ENCODE results near the gene SNRNP35.
"Not testable (repeated sequence)": the region's sequence is repeated elsewhere in the genome, so short reads cannot be mapped to it uniquely, and the experiment has no call there.

Gene SNRNP35

DNA sequence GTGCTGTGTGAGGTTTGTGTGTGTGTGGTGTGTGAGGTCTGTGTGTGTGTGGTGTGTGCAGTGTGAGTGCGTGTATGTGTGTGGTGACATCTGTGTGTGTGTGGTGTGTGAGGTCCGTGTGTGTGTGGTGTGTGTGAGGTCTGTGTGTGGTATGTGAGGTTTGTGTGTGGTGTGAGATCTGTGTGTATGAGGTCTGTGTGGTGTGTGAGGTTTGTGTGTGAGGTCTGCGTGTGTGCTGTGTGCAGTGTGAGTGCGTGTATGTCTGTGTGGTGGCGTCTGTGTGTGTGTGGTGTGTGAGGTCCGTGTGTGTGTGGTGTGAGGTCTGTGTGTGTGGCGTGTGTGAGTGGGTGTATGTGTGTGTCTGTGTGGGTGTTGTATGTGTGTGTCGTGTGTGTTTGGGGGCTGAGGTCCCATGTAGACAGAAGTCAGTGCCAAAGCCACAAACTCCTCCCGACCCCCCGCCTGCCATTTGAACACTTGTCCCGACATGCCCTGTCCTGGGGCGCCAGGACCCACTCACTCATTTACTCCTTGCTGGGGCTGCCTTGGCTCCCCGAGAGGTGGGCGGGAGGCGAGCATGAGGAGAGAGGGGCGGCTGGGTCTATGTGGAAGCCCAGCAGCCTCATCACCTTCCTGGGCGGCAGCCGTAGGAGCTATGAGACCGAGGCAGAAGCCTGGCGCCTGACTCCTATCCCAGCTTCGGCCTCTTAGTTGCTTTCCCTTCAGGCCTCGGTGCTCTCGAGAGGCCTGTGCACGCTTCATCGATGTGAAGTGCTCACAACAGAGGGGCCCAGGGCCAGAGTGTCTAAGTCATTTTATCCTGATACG is 55.1 kb downstream of the SNRNP35 start:
- Histone ChIP-seq H3K9me3 (ENCODE audit: control insufficient read depth, insufficient read depth, low read length) (no peaks in the 10 kb centered on the region), H3K27me3 (ENCODE audit: control insufficient read depth, insufficient read depth, low read length) (no peaks in the 10 kb centered on the region), H3K9ac (ENCODE audit: low read depth, low read length) (no peak overlapping the region; the same call in 1 of the 2 replicates), H3K4me1 (ENCODE audit: control insufficient read depth, insufficient read depth, low read length) (no peaks in the 10 kb centered on the region), H3K4me3 (ENCODE audit: low read depth, low read length) (no peak overlapping the region), H3K27ac (ENCODE audit: low read depth, low read length) (peak overlapping the region; percentile 10), H3K36me3 (ENCODE audit: control insufficient read depth, insufficient read depth, low read length) (peaks cover 34% of the 10 kb centered on the region)

DNA sequence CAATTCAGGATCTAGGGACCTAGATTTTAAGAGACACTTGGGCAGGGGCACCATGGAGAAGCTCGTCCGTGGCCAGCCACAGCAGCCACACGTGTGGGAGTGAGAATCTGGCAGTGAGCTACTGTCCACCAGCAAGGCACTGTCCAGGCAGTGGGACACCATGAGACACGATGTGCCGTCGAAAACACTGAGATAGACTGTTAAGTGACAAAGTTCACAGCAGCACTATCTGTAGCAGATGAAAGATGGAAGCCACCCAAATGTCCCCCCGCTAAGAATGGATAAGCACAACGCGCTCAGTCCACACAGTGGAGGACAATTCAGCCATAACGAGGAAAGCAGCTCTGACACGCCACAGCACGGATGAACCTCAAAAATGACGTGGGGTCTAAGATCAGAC is 55.9 kb downstream of the SNRNP35 start:
- no peak overlapping the region for H3K4me3 ChIP-seq (ENCODE audit: low read depth, low read length)
- H3K36me3 ChIP-seq (ENCODE audit: control insufficient read depth, insufficient read depth, low read length), result peaks cover 37% of the 10 kb centered on the region
- H3K9ac ChIP-seq (ENCODE audit: low read depth, low read length), result no peak overlapping the region
- no peaks in the 10 kb centered on the region for H3K9me3 ChIP-seq (ENCODE audit: control insufficient read depth, insufficient read depth, low read length)
- H3K4me1 ChIP-seq (ENCODE audit: control insufficient read depth, insufficient read depth, low read length), result no peaks in the 10 kb centered on the region
- no peak overlapping the region for H3K27ac ChIP-seq (ENCODE audit: low read depth, low read length)
- H3K27me3 ChIP-seq (ENCODE audit: control insufficient read depth, insufficient read depth, low read length), result no peaks in the 10 kb centered on the region

DNA sequence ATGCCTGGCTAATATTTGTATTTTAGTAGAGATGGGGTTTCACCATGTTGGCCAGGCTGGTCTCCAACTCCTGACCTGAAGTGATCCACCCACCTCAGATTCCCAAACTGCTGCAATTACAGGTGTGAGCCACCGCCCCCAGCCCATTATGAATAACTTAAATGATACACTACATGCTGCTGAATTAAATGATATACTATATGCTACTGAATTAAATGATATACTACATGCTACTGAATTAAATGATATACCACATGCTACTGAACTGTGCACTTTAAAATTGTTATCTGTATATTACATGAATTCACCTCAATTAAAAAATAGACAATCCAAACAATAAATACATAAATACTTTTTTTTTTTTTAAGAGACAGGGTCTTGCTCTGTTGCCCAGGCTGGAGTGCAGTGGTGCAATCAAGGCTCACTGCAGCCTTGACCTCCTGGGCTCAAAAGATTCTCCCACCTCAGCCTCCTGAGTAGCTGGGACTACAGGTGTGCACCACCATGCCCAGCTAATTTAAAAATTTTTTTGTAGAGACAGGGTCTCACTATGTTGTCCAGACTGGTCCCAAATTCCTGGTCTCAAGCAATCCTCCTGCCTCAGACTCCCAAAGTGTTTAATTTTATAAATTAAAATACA is 56.8 kb downstream of the SNRNP35 start:
- H3K4me3 ChIP-seq (ENCODE audit: low read depth, low read length); H3K27me3 ChIP-seq (ENCODE audit: control insufficient read depth, insufficient read depth, low read length); H3K27ac ChIP-seq (ENCODE audit: low read depth, low read length); H3K9me3 ChIP-seq (ENCODE audit: control insufficient read depth, insufficient read depth, low read length); H3K9ac ChIP-seq (ENCODE audit: low read depth, low read length); H3K4me1 ChIP-seq (ENCODE audit: control insufficient read depth, insufficient read depth, low read length): not testable (repeated sequence)
- H3K36me3 ChIP-seq (ENCODE audit: control insufficient read depth, insufficient read depth, low read length), result peaks cover 44% of the 10 kb centered on the region

DNA sequence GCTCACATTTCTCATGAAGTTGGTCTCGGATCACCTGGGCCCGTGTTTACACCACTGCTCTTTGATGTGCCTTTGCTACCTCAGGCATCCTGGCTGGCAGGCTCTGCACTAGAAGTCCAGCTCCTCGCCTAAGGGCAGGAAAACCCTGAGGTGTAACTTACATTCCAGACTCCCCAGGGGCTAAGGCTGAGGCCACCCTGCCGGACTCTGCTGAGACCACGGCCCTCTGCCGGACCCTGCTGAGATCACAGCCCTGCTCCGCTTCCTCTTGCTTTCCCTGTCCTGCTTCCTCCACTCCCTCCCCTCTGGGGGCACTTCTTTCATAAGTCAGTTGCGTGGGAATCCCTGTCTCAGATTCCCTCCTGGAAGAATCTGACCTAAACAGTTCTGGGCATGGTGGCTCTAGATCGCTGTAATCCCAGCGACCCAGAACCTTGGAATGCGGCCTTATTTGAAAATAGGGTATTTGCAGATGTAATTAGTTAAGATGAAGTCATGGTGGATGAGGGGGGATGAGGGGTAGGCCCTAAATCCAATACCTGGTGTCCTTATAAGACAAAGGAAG is 58.4 kb downstream of the SNRNP35 start:
- H3K4me3 ChIP-seq (ENCODE audit: low read depth, low read length), result no peak overlapping the region
- no peaks in the 10 kb centered on the region for H3K4me1 ChIP-seq (ENCODE audit: control insufficient read depth, insufficient read depth, low read length)
- no peak overlapping the region for H3K9ac ChIP-seq (ENCODE audit: low read depth, low read length)
- H3K9me3 ChIP-seq (ENCODE audit: control insufficient read depth, insufficient read depth, low read length), result no peaks in the 10 kb centered on the region
- H3K36me3 ChIP-seq (ENCODE audit: control insufficient read depth, insufficient read depth, low read length), result peaks cover 53% of the 10 kb centered on the region
- no peak overlapping the region for H3K27ac ChIP-seq (ENCODE audit: low read depth, low read length)
- H3K27me3 ChIP-seq (ENCODE audit: control insufficient read depth, insufficient read depth, low read length), result no peaks in the 10 kb centered on the region
